ENCODE data around the gene ROPN1.
"Not testable (repeated sequence)": the region's sequence is repeated elsewhere in the genome, so short reads cannot be mapped to it uniquely, and the experiment has no call there.

Gene ROPN1

DNA sequence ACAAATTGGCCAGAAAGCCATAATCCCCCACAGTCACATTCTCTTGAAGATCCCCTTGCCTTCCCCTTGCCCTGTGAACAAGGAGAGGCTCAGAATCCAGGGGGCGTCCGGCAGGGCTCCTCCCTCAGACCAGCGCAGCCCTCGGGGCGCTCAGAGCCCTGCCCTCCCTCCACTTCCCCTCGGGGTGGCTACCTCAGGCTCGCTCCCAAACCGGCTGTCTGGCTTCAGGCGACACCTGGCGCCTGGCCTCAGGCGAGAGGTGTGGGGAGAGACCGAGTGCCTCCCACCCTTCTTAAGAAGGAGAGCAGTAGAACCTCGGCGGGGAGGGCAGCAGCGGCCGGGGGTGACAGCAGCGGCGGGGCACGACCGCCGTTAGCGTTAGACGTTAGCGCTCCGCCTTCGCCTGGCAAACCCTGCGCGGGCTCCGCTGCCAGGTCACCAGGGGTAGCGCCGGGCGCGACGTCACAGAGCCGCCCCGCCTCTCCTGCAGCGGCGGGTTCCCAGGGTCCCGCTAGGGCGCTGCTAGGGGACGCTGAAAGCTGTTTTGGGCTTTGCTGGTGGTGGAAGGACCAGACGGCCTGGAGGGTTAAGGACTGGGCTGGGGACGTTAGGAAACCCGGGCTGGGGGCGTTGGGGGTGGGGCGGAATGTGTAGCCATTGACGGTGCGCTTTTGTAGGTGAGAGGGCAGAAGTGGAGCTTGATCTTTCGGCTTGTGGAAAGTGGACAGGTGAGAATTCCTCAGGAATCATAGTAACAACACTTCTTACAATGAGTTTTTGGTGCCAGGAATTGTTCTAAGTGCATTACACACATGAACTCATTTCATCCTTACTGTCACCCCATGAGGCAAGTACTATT, at the start of gene ROPN1:
Gene ROPN1, minus strand, starts transcription at position 395 of the 859 bp plus-strand sequence. CDS start 11,643 bp downstream, outside the sequence.
- POLR2A ChIA-PET = interaction anchor here (0.6 kb wide), 1 partner anchor 219 kb away, joined by 3 read pairs; no protein-coding TSS in a partner anchor
- DNase-seq (ENCODE audit: extremely low spot score); CTCF ChIA-PET: not testable (repeated sequence)

GRCh38 chr3:124041553-124041952, 49.6 kb upstream of the ROPN1 start:
- CTCF ChIA-PET = interaction anchor here (1.0 to 3.2 kb wide), 2 partner anchors 9 kb away, joined by 3 to 21 read pairs; partner anchors contain the start of gene KALRN
- POLR2A ChIA-PET = no interaction called here
- TF ChIP-seq, protein P1, sequence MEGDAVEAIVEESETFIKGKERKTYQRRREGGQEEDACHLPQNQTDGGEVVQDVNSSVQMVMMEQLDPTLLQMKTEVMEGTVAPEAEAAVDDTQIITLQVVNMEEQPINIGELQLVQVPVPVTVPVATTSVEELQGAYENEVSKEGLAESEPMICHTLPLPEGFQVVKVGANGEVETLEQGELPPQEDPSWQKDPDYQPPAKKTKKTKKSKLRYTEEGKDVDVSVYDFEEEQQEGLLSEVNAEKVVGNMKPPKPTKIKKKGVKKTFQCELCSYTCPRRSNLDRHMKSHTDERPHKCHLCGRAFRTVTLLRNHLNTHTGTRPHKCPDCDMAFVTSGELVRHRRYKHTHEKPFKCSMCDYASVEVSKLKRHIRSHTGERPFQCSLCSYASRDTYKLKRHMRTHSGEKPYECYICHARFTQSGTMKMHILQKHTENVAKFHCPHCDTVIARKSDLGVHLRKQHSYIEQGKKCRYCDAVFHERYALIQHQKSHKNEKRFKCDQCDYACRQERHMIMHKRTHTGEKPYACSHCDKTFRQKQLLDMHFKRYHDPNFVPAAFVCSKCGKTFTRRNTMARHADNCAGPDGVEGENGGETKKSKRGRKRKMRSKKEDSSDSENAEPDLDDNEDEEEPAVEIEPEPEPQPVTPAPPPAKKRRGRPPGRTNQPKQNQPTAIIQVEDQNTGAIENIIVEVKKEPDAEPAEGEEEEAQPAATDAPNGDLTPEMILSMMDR (IDR thresholded peaks at IDR 0.05; ENCODE audit: control extremely low read depth, extremely low read depth, low read depth, missing control alignments) = no peak
- DNase-seq (ENCODE audit: extremely low spot score) = no peak

- no peak for DNase-seq (ENCODE audit: extremely low spot score)
Observed at GRCh38 chr3:124037326-124037725, 45.4 kb upstream of the ROPN1 start.

DNA sequence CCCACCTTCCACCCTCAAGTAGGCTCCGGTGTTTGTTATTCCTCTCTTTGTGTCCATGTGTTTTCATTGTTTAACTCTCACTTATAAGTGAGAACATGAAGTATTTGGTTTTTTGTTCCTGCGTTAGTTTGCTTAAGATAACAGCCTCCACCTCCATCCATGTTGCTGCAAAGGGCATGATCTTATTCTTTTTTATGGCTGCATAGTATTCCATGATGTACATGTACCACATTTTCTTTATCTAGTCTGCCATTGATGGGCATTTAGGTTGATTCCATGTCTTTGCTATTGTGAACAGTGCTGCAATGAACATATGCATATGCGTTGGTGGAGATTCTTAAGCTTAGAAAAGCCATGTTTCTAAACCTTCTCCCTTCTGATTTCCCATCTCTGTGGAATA, 44.3 kb upstream of the ROPN1 start:
- CTCF ChIA-PET = interaction anchor here (0.7 kb wide), 1 partner anchor 10 kb away, joined by 3 read pairs; no protein-coding TSS in a partner anchor

More at GRCh38 chr3:124037326-124037725, 45.4 kb upstream of the ROPN1 start:
- TF ChIP-seq, protein P1 (IDR thresholded peaks at IDR 0.05; ENCODE audit: control extremely low read depth, extremely low read depth, low read depth, missing control alignments) = no peak
- ChIA-PET CTCF (no interaction called here), POLR2A (no interaction called here)

GRCh38 chr3:124035463-124036121, 43.7 kb upstream of the ROPN1 start:
- TF ChIP-seq, protein P1 (IDR thresholded peaks at IDR 0.05; ENCODE audit: control extremely low read depth, extremely low read depth, low read depth, missing control alignments) = no peak
- DNase-seq (ENCODE audit: extremely low spot score) = no peak
- POLR2A ChIA-PET = no interaction called here
- CTCF ChIA-PET = interaction anchor here (1.2 kb wide), 1 partner anchor 515 kb away, joined by 3 read pairs; no protein-coding TSS in a partner anchor

More for the DNA sequence above, 44.3 kb upstream of the ROPN1 start:
- POLR2A ChIA-PET; DNase-seq (ENCODE audit: extremely low spot score): not testable (repeated sequence)

- no peak for DNase-seq (ENCODE audit: extremely low spot score)
- POLR2A ChIA-PET = no interaction called here
- TF ChIP-seq, protein P1 (IDR thresholded peaks at IDR 0.05; ENCODE audit: control extremely low read depth, extremely low read depth, low read depth, missing control alignments) = no peak
- CTCF ChIA-PET = interaction anchor here (0.6 to 3.1 kb wide), 3 partner anchors 11 to 516 kb away, joined by 3 to 10 read pairs (median 3); no protein-coding TSS in a partner anchor
Observed at GRCh38 chr3:124034844-124035152, 42.9 kb upstream of the ROPN1 start.

- ChIA-PET CTCF (interaction anchor here (0.6 to 3.1 kb wide), 14 partner anchors 8 to 516 kb away, joined by 3 to 21 read pairs (median 5); no protein-coding TSS in a partner anchor), POLR2A (no interaction called here)
- DNase-seq (ENCODE audit: extremely low spot score) = peak; percentile 15
- TF ChIP-seq, protein P1 (IDR thresholded peaks at IDR 0.05; ENCODE audit: control extremely low read depth, extremely low read depth, low read depth, missing control alignments) = no peak
Observed at GRCh38 chr3:124034016-124034843, 42.3 kb upstream of the ROPN1 start.
